Measurements from ENCODE around the gene LPCAT2.

- TF ChIP-seq CTCF (conservative IDR thresholded peaks at IDR 0.05; ENCODE audit: low read length): no peak
- TF ChIP-seq EZH2phosphoT487 (IDR thresholded peaks at IDR 0.05; ENCODE audit: borderline replicate concordance, low read depth, low read length): no peak
Measured at GRCh38 chr16:55478827-55479429, 29.9 kb upstream of the LPCAT2 start, which contains the start of gene MMP2.

Measured in OCI-LY7 (cell line).